Kidney epithelial cell (primary cell): ENCODE results near the gene BMERB1. TPM values are rescaled to one million over a fixed set of nuclear protein-coding genes. Genes with fewer than 3 reads are reported as not detected.

ENCODE experiments used
- DNase-seq: peaks from one replicate; pipeline ENCODE4 v3.0.0-alpha.2; 2010; ENCODE audit warnings: low read depth
- H3K27me3 ChIP-seq: 2 replicates; pipeline ENCODE4 v1.6.0; 2011; ENCODE audit warnings: low read length; ENCODE audit not compliant: control insufficient read depth, insufficient read depth
- H3K36me3 ChIP-seq: 2 replicates; pipeline ENCODE4 v1.5.1; 2011; ENCODE audit warnings: low read length; ENCODE audit not compliant: control insufficient read depth, insufficient read depth
- H3K4me3 ChIP-seq: 2 replicates; pipeline ENCODE4 v1.5.1; 2011; ENCODE audit warnings: low read depth, mild to moderate bottlenecking, control low read depth, low read length
- total RNA-seq: library from RNA; depleted of rRNA; stranded (reverse); fragments of >200 nt; gene quantifications from 2 replicates; pipeline ENCODE4 v1.2.3, GENCODE V29; 2015
- TF ChIP-seq, protein P1 (sequence below): IDR thresholded peaks from 2 replicates; pipeline ENCODE4 v1.5.1; 2011; ENCODE audit warnings: mild to moderate bottlenecking, moderate library complexity, low read length, control low read depth, inconsistent platforms; ENCODE audit not compliant: insufficient read depth, poor library complexity, severe bottlenecking

The BMERB1 gene
- total RNA-seq, 1 donor from 2014 or later, result 29.3 TPM

DNA sequence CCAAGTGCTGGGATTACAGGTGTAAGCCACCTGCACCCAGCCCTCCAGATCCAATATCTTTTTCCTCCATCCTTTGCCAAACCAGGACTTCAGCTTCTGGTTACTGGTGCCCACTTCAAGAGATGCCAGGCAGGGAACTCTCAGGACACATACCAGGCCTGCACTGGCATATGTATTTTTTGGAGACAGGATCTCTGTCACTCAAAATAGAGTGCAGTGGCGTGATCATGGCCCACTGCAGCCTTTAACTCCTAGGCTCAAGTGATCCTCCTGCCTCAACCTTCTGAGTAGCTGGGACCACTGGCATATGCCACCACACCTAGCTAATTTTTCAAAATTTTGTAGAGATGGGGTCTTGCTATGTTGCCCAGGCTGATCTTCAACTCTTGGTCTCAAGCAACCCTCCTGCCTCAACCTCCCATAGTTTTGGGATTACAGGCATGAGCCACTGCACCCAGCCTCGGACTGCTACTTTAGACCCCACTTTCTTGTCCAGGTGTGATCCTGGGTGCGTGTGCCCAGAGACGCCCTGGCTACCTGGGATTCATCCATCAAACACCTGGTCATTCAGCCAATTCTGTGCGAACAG lies 55.8 kb downstream of the BMERB1 start:
- no peak overlapping the region for H3K4me3 ChIP-seq
- DNase-seq, result no peak
- no peaks in the 10 kb centered on the region for H3K36me3 ChIP-seq
- TF ChIP-seq, protein P1, sequence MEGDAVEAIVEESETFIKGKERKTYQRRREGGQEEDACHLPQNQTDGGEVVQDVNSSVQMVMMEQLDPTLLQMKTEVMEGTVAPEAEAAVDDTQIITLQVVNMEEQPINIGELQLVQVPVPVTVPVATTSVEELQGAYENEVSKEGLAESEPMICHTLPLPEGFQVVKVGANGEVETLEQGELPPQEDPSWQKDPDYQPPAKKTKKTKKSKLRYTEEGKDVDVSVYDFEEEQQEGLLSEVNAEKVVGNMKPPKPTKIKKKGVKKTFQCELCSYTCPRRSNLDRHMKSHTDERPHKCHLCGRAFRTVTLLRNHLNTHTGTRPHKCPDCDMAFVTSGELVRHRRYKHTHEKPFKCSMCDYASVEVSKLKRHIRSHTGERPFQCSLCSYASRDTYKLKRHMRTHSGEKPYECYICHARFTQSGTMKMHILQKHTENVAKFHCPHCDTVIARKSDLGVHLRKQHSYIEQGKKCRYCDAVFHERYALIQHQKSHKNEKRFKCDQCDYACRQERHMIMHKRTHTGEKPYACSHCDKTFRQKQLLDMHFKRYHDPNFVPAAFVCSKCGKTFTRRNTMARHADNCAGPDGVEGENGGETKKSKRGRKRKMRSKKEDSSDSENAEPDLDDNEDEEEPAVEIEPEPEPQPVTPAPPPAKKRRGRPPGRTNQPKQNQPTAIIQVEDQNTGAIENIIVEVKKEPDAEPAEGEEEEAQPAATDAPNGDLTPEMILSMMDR, result no peak
- no peaks in the 10 kb centered on the region for H3K27me3 ChIP-seq

DNA sequence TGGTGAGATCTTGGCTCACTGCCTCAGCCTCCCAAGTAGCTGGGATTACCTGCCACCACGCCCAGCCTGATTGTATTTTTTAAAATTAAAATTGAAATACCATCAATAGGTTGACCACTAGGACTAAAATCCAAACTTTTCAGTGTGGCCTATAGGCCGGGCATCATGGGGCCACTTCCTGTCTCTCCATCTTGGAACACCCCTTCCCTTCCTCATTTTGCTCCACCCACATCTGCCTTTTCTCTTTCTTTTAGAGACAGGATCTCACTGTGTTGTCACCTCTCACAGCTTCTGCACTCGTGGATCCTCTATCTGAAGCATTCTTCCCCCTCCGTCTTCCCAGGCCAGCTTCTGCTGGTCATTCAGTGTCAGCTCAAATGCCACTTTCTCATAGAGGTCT lies 57.0 kb downstream of the BMERB1 start:
- TF ChIP-seq, protein P1, result no peak
- Histone ChIP-seq H3K4me3 (no peak overlapping the region), H3K36me3 (no peaks in the 10 kb centered on the region), H3K27me3 (no peaks in the 10 kb centered on the region)
- no peak for DNase-seq

DNA sequence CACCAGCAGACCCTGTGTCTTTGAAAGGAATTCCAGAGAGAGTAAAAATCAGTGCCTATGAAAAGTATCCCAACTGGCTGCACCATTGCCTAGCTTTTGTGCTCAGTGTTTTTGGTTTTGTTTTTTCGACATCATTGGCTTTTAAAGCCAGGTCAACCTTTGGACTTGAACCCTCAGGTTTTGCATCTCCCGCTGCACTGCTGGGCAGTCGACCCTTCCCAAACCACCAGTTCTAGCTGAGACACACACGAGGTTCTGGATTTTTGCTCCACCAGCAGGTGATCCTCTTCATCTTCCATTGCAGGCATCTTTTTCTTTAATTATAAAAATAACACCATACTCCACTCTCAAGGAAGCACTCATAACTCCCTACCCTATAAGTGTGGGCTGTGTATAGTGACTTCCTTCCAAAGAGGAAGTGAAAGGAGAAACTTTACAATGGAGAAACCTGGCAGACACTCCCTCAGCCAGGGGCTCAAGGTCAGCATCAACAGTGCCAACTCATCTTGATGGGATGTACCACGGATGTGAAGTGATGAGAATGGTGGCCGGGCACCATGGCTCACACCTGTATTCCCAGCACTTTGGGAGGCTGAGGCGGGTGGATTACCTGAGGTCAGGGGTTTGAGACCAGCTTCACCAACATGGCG lies 57.8 kb downstream of the BMERB1 start:
- Histone ChIP-seq H3K4me3 (no peak overlapping the region), H3K36me3 (no peaks in the 10 kb centered on the region), H3K27me3 (no peaks in the 10 kb centered on the region)
- TF ChIP-seq, protein P1, result no peak
- DNase-seq, result no peak

DNA sequence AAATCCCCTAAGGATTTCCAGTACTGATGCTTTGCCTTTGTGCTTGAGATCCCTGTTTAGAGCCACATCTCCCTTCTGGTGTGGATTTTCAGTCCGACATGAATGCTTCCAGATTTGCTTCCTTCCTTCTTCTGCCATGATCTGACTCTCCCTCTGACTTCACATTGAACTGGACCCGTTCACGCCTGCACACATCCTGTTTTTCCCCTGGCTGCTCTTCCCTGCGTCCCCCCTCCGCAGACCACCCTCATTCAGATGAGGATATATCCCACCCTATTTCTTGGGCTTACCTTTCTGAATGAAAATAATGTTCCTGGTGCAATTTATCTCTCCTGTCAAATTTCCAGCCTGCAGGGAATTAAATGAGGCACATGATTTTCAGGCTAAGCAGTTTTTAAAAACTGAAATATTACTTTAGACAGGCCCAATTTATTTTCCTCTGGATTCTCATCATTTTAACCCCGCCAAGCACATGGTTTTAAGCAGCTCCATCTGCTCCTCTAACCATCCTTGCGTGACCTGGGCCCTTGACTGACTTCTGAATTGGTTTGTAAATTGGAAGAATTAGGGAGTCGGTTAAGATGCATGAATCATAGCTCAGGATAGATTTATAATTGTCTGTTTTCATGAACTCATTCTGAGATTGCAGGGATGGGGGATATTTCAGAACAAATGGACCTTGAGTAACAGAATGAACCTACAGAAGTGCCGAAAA lies 59.2 kb downstream of the BMERB1 start:
- Histone ChIP-seq H3K4me3 (no peak overlapping the region), H3K27me3 (no peaks in the 10 kb centered on the region), H3K36me3 (no peaks in the 10 kb centered on the region)
- no peak for DNase-seq
- TF ChIP-seq, protein P1, result no peak

DNA sequence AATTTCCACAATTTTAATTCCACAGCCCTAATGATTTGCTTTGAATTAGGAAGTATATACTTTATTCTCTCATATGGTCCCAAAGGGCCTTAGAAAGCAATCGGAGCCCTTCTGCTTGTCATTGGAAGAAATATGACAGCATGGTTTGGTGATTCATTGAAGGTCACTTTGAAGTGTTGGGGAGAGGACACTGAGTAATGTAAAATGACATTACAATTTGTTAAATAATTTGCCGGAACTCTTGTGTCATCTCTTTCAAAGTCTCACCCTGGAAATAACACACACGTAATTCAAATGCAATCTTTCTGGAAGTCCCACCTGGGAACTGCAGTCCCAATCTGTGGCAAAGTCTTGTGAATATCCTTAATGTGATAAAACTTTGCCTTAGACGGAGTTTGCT lies 59.8 kb downstream of the BMERB1 start:
- H3K4me3 ChIP-seq, result no peak overlapping the region
- TF ChIP-seq, protein P1, result no peak
- no peak for DNase-seq
- no peaks in the 10 kb centered on the region for H3K27me3 ChIP-seq
- H3K36me3 ChIP-seq, result no peaks in the 10 kb centered on the region
